A204.1 (cell line): ENCODE data around the gene QDPR.

Experiments used
- FAIRE-seq: peaks from 2 replicates; lab custom pipeline; 2012; peaks lifted over from hg19 to GRCh38; lab: Jason Lieb, UNC

The QDPR gene

GRCh38 chr4:17526695-17527477 is 15.0 kb upstream of the QDPR start:
- no peak for FAIRE-seq

GRCh38 chr4:17523662-17524061 is 11.8 kb upstream of the QDPR start:
- no peak for FAIRE-seq

- no peak for FAIRE-seq
Observed at GRCh38 chr4:17521595-17521994, 9.7 kb upstream of the QDPR start.

GRCh38 chr4:17517664-17518063 is 5.8 kb upstream of the QDPR start:
- FAIRE-seq: no peak

- no peak for FAIRE-seq
Observed at GRCh38 chr4:17516980-17517379, 5.1 kb upstream of the QDPR start.

GRCh38 chr4:17515445-17516407 is 3.8 kb upstream of the QDPR start:
- no peak for FAIRE-seq

- FAIRE-seq: no peak
Observed at GRCh38 chr4:17514865-17515264, 3.0 kb upstream of the QDPR start, which contains the start of gene CLRN2. Gene CLRN2 (plus strand): TSS chr4:17515165. CDS start chr4:17515267, 102 bp downstream.

- no peak for FAIRE-seq
Observed at GRCh38 chr4:17512973-17513665, 1.2 kb upstream of the QDPR start.

- FAIRE-seq: no peak
Observed at GRCh38 chr4:17511509-17511949, 361 bp downstream of the QDPR start.

- FAIRE-seq: no peak
Observed at GRCh38 chr4:17511051-17511450, 839 bp downstream of the QDPR start.

- FAIRE-seq: no peak
Observed at GRCh38 chr4:17510582-17510981, 1.3 kb downstream of the QDPR start.

- FAIRE-seq: no peak
Observed at GRCh38 chr4:17504081-17504480, 7.8 kb downstream of the QDPR start.

- no peak for FAIRE-seq
Observed at GRCh38 chr4:17502756-17503155, 9.1 kb downstream of the QDPR start.

- FAIRE-seq: no peak
Observed at GRCh38 chr4:17500574-17500973, 11.3 kb downstream of the QDPR start.

- no peak for FAIRE-seq
Observed at GRCh38 chr4:17497890-17498523, 13.9 kb downstream of the QDPR start.

- FAIRE-seq: no peak
Observed at GRCh38 chr4:17494258-17495190, 17.4 kb downstream of the QDPR start.

- FAIRE-seq: no peak
Observed at GRCh38 chr4:17493619-17494018, 18.3 kb downstream of the QDPR start.

- no peak for FAIRE-seq
Observed at GRCh38 chr4:17492876-17493275, 19.0 kb downstream of the QDPR start.

- FAIRE-seq: no peak
Observed at GRCh38 chr4:17492058-17492741, 19.7 kb downstream of the QDPR start.

- FAIRE-seq: no peak
Observed at GRCh38 chr4:17491196-17491595, 20.7 kb downstream of the QDPR start.
